22Rv1 (cell line): ENCODE data around the gene TAF1A.

ENCODE experiments used
- CTCF ChIP-seq: fragments of 450-650 bp; IDR thresholded peaks from 2 replicates; pipeline ENCODE4 v1.5.1; 2017; ENCODE audit warnings: mild to moderate bottlenecking
- ZFX ChIP-seq: fragments of 450-650 bp; IDR thresholded peaks from 2 replicates; pipeline ENCODE4 v1.6.1; 2017; ENCODE audit warnings: antibody characterized with exemption, borderline replicate concordance

- no peak for TF ChIP-seq CTCF
- no peak for TF ChIP-seq ZFX
Observed at GRCh38 chr1:222594789-222595188, 5.1 kb upstream of the TAF1A start.
